HG02678 (cell line): ENCODE measurements around the gene PPFIBP2.

Experiments
- ATAC-seq: cut with Tn5 transposase; IDR thresholded peaks from one replicate; pipeline ENCODE4 v1.9.1; 2021; ENCODE audit warnings: mild to moderate bottlenecking, moderate library complexity; ENCODE audit not compliant: unreplicated experiment

The PPFIBP2 gene

DNA sequence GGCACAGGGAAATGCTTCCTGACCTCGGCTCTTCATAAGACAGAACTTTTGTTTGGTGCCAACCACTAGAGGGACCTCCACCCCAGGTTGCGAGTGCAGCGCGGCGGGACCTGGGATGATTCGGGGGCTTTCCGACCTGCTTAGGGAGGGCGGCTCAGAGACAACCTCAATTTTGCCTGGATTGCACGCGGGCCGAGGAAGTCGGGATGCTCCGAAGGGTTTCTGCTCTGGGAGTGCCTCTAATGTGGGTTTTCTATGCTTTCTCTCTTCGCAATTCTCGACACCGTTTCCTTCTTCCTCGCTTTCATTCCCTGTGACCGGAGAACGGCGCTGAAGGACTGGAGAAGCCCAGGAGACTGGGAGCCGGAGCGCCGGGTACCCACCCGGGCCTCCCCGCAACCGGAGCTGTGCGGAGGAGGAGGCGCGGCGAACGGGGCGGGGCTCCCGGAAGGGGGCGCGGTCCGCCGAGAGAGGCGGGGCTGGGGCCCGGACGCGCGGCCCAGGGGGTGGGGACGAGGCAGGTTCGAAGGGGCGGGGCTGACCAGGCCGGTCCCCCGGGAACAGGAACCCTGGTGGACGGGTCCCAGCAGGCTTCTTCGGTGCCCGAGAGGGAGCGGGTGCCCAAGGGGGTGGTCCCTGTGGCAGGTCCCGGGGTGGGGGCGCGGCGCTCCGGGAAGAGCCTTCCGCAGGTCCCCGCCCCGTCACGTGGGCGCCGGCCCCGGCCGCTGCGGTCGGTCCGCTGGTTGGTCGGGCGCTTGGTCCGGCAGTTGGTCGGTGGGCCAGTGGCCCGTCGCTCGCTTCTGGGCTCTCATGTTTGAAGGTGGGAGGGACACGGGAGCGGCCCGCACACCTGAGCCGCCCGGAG is at the start of gene PPFIBP2:
PPFIBP2 (plus strand) TSS at position 766 of the 865 bp plus-strand sequence. CDS start 35,477 bp downstream, outside the sequence.
- peak; percentile 74 for ATAC-seq

DNA sequence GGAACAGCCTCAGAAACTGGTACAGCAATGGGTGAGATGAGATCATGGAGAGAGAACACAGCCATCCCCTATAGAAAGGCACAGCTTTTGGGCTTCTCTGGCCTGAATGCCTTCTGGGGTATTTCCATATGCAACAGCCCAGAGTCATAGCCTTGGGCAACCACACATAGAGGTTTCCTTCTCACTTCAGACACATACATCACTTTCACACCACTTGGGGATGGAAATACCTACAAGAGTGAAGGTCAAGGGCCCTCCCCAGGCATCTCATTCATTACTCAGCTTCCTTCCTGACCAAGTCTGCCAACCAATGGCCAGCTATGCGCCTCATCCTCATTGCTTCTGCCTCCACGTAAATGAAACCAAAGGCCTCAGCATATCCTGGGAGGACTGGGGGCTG is 46.1 kb upstream of the PPFIBP2 start:
- peak; percentile 77 for ATAC-seq

GRCh38 chr11:7469351-7469865 is 44.4 kb upstream of the PPFIBP2 start:
- no peak for ATAC-seq

GRCh38 chr11:7471071-7471470 is 42.7 kb upstream of the PPFIBP2 start:
- no peak for ATAC-seq

DNA sequence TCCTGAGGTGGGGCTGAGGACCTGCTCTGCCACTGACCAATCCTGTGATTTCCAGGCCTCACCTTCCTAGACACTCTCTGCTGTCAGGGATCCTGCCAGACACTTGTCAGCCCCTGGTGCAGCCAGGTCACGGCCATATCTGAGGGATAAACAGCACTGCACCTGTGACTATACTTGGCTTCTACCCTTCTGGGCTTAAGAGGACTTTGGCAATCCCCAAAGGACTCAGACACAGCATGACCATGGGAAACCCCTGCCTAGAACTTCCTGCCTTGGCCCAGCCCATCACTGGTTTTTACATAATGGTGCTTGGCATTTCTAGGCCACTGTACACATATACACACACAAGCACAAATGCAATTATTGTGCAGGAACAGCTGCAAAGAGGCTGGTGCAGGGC is 40.1 kb upstream of the PPFIBP2 start:
- peak; percentile 97 for ATAC-seq

DNA sequence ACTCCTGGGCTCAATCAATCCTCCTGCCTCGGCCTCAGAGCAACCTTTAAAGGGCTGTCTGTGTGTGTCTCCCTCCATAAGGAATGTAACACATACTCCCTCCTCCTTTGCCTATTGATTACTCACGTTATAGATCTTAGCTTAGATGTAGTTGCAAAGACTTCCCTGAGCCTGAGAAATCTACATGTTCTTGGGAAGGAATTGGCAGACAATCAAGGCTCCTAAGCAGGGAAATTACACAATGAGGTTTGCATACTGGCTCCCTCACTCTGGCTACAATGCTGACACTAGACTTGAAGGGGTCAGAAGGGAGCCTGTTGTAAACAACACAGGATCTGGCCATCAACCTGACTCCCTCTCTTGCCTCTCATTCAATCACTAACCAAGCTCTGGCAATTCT is 33.7 kb upstream of the PPFIBP2 start:
- no peak for ATAC-seq

GRCh38 chr11:7484131-7484530 is 29.7 kb upstream of the PPFIBP2 start:
- ATAC-seq: no peak

- no peak for ATAC-seq
Measured at GRCh38 chr11:7484645-7485044, 29.2 kb upstream of the PPFIBP2 start.

DNA sequence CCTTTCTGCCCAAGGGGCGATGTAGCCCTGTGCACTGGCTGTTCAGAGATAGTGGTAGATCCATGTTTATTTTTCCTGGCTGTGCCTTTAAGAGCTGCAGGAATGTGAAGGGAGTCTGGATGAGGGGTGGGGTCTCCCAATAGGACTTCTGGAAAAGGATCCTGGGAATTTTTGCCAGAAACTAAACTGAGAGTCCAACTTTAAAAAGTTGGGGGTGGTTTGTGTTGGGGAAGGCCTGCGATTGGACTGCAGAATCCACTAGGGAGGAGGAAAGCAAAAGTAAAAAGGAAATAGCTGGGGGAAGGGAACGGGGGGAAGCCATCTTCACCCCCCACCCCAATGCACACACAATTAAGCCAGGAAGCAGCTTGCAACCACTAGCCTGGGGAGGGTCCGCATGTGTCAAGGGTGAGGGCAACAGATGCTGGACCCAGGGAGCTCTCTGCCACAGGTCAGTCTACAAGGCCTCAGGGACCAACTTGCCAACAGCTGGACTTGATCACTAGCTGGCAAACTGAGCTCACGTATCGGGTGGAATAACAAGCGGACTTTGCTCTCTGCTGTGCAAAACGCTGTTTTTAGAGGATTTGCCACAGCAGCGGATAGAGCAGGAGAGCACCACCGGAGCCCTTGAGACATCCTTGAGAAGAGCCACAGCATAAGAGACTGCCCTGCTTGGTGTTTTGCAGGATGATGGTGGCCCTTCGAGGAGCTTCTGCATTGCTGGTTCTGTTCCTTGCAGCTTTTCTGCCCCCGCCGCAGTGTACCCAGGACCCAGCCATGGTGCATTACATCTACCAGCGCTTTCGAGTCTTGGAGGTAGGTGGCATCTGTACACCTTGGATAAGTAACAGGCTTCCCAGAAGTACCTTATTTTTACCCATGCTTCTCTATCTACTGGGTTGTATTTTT is 28.4 kb upstream of the PPFIBP2 start, which contains the start of gene OLFML1:
OLFML1 (plus strand) TSS at position 321 of the 912 bp plus-strand sequence; CDS start at position 691, 370 bp downstream.
- no peak for ATAC-seq

- ATAC-seq: no peak
Measured at GRCh38 chr11:7486098-7486780, 27.6 kb upstream of the PPFIBP2 start.

GRCh38 chr11:7486781-7487140 is 27.0 kb upstream of the PPFIBP2 start:
- no peak for ATAC-seq

DNA sequence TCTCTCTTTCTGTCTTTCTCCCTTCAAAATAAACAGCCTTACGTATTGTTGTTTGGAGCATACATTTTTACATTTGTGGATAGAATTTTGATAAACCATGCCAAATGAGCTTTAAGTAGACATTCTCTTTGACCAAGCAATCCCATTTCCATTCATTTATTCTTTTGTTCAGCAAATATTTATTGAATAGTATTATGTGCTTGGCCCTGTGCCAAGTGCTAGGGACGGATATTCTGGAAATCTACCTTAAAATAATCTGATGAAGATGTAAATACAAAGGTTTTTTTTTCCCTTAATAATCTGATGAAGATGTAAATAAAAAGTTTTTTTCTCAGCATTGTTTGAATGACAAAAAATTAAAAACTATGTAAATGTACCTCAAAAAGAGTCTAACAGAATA is 26.4 kb upstream of the PPFIBP2 start:
- ATAC-seq: no peak

GRCh38 chr11:7488681-7489080 is 25.1 kb upstream of the PPFIBP2 start:
- ATAC-seq: no peak

GRCh38 chr11:7489376-7489775 is 24.4 kb upstream of the PPFIBP2 start:
- no peak for ATAC-seq

DNA sequence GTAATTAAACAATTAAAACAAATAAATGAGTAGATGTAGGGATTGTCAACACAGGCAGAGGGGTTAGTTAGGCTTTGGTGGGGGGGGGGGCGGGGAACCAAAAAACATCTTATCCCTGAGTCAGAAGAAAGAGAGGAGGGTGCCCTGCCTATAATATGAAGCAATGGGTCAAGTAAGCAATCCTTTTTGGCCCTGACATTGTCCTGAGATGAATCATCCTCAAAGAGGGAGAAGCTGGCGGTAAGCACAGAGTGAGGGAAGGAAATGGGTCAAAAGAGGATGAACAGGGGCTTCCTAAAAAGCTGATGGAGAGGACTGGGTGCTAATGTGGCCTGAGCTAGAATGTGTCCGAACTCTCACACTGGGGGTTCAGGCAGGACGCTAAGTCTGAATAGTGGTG is 23.7 kb upstream of the PPFIBP2 start:
- no peak for ATAC-seq

GRCh38 chr11:7490535-7490934 is 23.3 kb upstream of the PPFIBP2 start:
- no peak for ATAC-seq

- ATAC-seq: no peak
Measured at GRCh38 chr11:7492253-7492652, 21.5 kb upstream of the PPFIBP2 start.

GRCh38 chr11:7493670-7494069 is 20.1 kb upstream of the PPFIBP2 start:
- ATAC-seq: no peak

- ATAC-seq: no peak
Measured at GRCh38 chr11:7494086-7494745, 19.6 kb upstream of the PPFIBP2 start.

- peak; percentile 88 for ATAC-seq
Measured at GRCh38 chr11:7495882-7496551, 17.8 kb upstream of the PPFIBP2 start.
